Right lobe of liver (tissue), 4 donors: ENCODE data around the gene SPA17.

ENCODE experiments used
- CTCF ChIP-seq, 4 donors: fragments of 200-600 bp in 3 of 4; fragments of 450-650 bp in 1 of 4; IDR thresholded peaks; one replicate each; pipeline versions ENCODE4 v1.5.1 to v1.8.0; 2016 to 2022; ENCODE audit warnings: antibody characterized with exemption in 4 of 4, mild to moderate bottlenecking in 2 of 4
- POLR2A ChIP-seq: fragments of 450-650 bp; IDR thresholded peaks from one replicate; pipeline ENCODE4 v1.6.1; 2017; ENCODE audit warnings: antibody characterized with exemption, mild to moderate bottlenecking
- donor health status: DM: no; HTN: no; CAD: no.
- donor health status: DM: no; HTN: no; CAD: no.
- donor health status: DM: no; HTN: yes; CAD: no.

DNA sequence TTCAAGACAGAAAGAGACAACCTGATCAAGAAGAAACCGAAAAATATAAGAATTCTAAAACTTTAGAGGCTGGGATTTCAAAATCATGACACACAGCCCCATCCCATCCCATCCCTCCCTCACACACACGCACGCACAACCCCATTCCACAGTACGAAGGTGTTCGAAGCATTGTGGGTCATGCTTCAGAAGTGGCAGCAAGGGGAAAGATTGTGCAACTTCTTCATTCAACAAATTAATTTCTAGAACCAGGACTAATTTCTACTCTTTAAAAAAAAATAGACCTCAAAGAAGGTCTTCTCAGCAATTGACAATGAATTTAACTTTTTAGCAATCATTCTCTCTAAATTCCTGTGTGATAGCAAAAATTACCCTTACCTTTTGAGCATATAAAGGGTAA, 867 bp downstream of the SPA17 start:
- TF ChIP-seq CTCF (IDR thresholded peaks at IDR 0.05) = no peak
- no peak for TF ChIP-seq POLR2A
